ENCODE data around the gene MBNL2. TPM values are rescaled to one million over a fixed set of nuclear protein-coding genes. Genes with fewer than 3 reads are reported as not detected.
A peak's percentile ranks its signal among the peaks of the same experiment; 100 is the strongest.

The MBNL2 gene
- total and polyA plus RNA-seq, 2 of the 13 experiments (the other 11 are each of a cell fraction or from before 2014, with no cell fraction given), result 30.8 to 59.0 TPM

DNA sequence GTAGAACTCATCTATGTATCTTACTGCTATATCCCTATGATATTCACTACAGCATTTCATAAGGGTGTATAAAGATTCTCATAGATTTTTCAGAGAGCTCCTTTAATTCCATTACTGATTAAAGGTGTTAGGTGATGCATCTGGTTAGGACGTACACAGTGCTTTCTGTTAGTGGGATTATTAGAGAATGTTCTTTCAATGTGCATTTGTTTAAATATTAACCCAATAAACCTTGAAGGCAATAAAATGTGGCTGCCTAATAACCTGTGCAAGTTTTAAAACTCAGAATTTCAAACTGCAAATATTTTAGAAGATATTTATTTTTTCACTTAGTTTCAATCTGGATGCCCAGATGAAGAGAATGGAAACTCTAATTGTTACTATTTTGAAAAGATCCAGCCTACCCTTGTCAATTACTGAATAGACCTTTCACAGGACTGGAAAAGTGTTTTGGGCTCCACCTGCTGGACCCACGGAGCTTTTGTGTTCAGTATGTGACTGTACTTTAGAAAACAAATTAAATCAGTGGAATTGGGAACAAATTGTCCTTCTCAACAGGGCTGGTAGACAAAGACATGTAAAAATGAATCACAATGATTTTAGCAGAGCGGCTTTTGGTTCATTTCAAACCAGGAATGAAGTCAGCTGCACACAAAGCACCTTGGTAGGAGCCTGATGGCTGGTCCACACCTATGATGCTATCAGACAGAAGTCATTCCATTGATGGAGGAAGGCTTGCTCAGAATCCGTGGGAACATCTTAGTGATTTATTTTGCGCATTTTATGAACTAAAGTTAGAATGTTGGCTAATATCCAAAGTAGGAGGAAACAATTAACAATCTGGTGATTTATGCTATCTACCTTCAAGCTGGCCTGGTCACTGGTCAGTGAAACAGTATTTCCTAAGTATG lies 122.4 kb downstream of the MBNL2 start (continued):
- TF ChIP-seq SMC3 (IDR thresholded peaks at IDR 0.05; ENCODE audit: low read length), result peak; percentile 58; the same call in 1 of the 2 replicates
- TF ChIP-seq, protein P1, sequence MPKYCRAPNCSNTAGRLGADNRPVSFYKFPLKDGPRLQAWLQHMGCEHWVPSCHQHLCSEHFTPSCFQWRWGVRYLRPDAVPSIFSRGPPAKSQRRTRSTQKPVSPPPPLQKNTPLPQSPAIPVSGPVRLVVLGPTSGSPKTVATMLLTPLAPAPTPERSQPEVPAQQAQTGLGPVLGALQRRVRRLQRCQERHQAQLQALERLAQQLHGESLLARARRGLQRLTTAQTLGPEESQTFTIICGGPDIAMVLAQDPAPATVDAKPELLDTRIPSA (CRISPR knock-in tag; IDR thresholded peaks at IDR 0.05; ENCODE audit: borderline replicate concordance), result no peak
- no peak for TF ChIP-seq SMAD9 (CRISPR knock-in tag; IDR thresholded peaks at IDR 0.05)
- TF ChIP-seq, protein P2, sequence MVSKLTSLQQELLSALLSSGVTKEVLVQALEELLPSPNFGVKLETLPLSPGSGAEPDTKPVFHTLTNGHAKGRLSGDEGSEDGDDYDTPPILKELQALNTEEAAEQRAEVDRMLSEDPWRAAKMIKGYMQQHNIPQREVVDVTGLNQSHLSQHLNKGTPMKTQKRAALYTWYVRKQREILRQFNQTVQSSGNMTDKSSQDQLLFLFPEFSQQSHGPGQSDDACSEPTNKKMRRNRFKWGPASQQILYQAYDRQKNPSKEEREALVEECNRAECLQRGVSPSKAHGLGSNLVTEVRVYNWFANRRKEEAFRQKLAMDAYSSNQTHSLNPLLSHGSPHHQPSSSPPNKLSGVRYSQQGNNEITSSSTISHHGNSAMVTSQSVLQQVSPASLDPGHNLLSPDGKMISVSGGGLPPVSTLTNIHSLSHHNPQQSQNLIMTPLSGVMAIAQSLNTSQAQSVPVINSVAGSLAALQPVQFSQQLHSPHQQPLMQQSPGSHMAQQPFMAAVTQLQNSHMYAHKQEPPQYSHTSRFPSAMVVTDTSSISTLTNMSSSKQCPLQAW (CRISPR knock-in tag; IDR thresholded peaks at IDR 0.05), result no peak
- TF ChIP-seq HDAC6 (IDR thresholded peaks at IDR 0.05; ENCODE audit: low read depth, low read length), result no peak
- TF ChIP-seq TBP (CRISPR knock-in tag; IDR thresholded peaks at IDR 0.05), result no peak
- TF ChIP-seq, protein P3, sequence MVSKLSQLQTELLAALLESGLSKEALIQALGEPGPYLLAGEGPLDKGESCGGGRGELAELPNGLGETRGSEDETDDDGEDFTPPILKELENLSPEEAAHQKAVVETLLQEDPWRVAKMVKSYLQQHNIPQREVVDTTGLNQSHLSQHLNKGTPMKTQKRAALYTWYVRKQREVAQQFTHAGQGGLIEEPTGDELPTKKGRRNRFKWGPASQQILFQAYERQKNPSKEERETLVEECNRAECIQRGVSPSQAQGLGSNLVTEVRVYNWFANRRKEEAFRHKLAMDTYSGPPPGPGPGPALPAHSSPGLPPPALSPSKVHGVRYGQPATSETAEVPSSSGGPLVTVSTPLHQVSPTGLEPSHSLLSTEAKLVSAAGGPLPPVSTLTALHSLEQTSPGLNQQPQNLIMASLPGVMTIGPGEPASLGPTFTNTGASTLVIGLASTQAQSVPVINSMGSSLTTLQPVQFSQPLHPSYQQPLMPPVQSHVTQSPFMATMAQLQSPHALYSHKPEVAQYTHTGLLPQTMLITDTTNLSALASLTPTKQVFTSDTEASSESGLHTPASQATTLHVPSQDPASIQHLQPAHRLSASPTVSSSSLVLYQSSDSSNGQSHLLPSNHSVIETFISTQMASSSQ (IDR thresholded peaks at IDR 0.05; ENCODE audit: low read depth), result peak; percentile 29; the same call in 1 of the 2 replicates
- TF ChIP-seq, protein P3 (CRISPR knock-in tag; IDR thresholded peaks at IDR 0.05; ENCODE audit: borderline replicate concordance), result no peak
- TF ChIP-seq ZFP36L2 (CRISPR knock-in tag; IDR thresholded peaks at IDR 0.05), result no peak
- TF ChIP-seq ARHGAP35 (CRISPR knock-in tag; IDR thresholded peaks at IDR 0.05; ENCODE audit: borderline replicate concordance), result no peak
- TF ChIP-seq, protein P4, sequence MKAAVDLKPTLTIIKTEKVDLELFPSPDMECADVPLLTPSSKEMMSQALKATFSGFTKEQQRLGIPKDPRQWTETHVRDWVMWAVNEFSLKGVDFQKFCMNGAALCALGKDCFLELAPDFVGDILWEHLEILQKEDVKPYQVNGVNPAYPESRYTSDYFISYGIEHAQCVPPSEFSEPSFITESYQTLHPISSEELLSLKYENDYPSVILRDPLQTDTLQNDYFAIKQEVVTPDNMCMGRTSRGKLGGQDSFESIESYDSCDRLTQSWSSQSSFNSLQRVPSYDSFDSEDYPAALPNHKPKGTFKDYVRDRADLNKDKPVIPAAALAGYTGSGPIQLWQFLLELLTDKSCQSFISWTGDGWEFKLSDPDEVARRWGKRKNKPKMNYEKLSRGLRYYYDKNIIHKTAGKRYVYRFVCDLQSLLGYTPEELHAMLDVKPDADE (CRISPR knock-in tag; IDR thresholded peaks at IDR 0.05), result no peak
- TF ChIP-seq ZNF446 (CRISPR knock-in tag; IDR thresholded peaks at IDR 0.05), result no peak
- TF ChIP-seq ARNT2 (CRISPR knock-in tag; IDR thresholded peaks at IDR 0.05; ENCODE audit: low read depth), result no peak
- TF ChIP-seq JUNB (CRISPR knock-in tag; IDR thresholded peaks at IDR 0.05; ENCODE audit: borderline replicate concordance), result no peak
- TF ChIP-seq SP2 (CRISPR knock-in tag; IDR thresholded peaks at IDR 0.05), result no peak
- TF ChIP-seq, protein P5, sequence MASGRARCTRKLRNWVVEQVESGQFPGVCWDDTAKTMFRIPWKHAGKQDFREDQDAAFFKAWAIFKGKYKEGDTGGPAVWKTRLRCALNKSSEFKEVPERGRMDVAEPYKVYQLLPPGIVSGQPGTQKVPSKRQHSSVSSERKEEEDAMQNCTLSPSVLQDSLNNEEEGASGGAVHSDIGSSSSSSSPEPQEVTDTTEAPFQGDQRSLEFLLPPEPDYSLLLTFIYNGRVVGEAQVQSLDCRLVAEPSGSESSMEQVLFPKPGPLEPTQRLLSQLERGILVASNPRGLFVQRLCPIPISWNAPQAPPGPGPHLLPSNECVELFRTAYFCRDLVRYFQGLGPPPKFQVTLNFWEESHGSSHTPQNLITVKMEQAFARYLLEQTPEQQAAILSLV (CRISPR knock-in tag; IDR thresholded peaks at IDR 0.05; ENCODE audit: borderline replicate concordance), result no peak
